DOHH2 (cell line): Measurements from ENCODE around the gene IGF2.

Experiments
- H3F3A ChIP-seq: fragments of 200-600 bp; sonication (generic), shearing (Covaris generic); 2 replicates; pipeline ENCODE4 v1.6.0; 2016; ENCODE audit warnings: antibody characterized with exemption, mild to moderate bottlenecking; ENCODE audit not compliant: control insufficient read depth, insufficient read depth
- H3K27ac ChIP-seq: fragments of 200-600 bp; sonication (generic); 2 replicates; pipeline ENCODE4 v1.5.1; 2014; ENCODE audit warnings: low read depth, mild to moderate bottlenecking, low read length, moderate library complexity
- H3K27me3 ChIP-seq: fragments of 200-600 bp; sonication (generic); 2 replicates; pipeline ENCODE4 v1.6.1; 2014; ENCODE audit warnings: mild to moderate bottlenecking, low read length, mixed read lengths; ENCODE audit not compliant: control insufficient read depth
- H3K36me3 ChIP-seq: fragments of 200-600 bp; sonication (generic); 2 replicates; pipeline ENCODE4 v1.6.1; 2014; ENCODE audit warnings: mild to moderate bottlenecking, low read length, moderate library complexity, mixed read lengths; ENCODE audit not compliant: control insufficient read depth
- H3K4me1 ChIP-seq: fragments of 200-600 bp; sonication (generic); 2 replicates; pipeline ENCODE4 v1.6.1; 2014; ENCODE audit warnings: mild to moderate bottlenecking, low read length, mixed read lengths; ENCODE audit not compliant: control insufficient read depth
- H3K4me2 ChIP-seq: fragments of 200-600 bp; sonication (generic); 2 replicates; pipeline ENCODE4 v1.6.0; 2014; ENCODE audit warnings: mild to moderate bottlenecking, low read length, moderate library complexity
- H3K4me3 ChIP-seq: fragments of 200-600 bp; sonication (generic); 2 replicates; pipeline ENCODE4 v1.5.1; 2014; ENCODE audit warnings: mild to moderate bottlenecking, low read length, mixed read lengths
- H3K79me2 ChIP-seq: fragments of 200-600 bp; sonication (generic); 2 replicates; pipeline ENCODE4 v1.6.1; 2014; ENCODE audit warnings: mild to moderate bottlenecking, low read length, mixed read lengths; ENCODE audit not compliant: control insufficient read depth
- H3K9me2 ChIP-seq: fragments of 200-600 bp; sonication (generic); replicated peaks from 2 replicates; pipeline ENCODE4 v1.6.1; 2014; ENCODE audit warnings: mild to moderate bottlenecking, low read length, mixed read lengths; ENCODE audit not compliant: control insufficient read depth
- H3K9me3 ChIP-seq: fragments of 200-600 bp; sonication (generic); 2 replicates; pipeline ENCODE4 v1.6.1; 2014; ENCODE audit warnings: antibody characterized with exemption, low read length, mixed read lengths; ENCODE audit not compliant: control insufficient read depth, insufficient read depth
- H4K20me1 ChIP-seq: fragments of 200-600 bp; sonication (generic); 2 replicates; pipeline ENCODE4 v1.6.0; 2014; ENCODE audit warnings: low read depth, mild to moderate bottlenecking, antibody characterized with exemption, low read length, moderate library complexity; ENCODE audit not compliant: control insufficient read depth, insufficient read depth
- CTCF ChIP-seq: fragments of 200-600 bp; sonication (generic); IDR thresholded peaks from one replicate; pipeline ENCODE4 v1.5.1; 2014; ENCODE audit warnings: antibody characterized with exemption, mild to moderate bottlenecking, low read depth, low read length; ENCODE audit not compliant: poor library complexity, severe bottlenecking
- EZH2phosphoT487 ChIP-seq: fragments of 200-600 bp; sonication (generic); IDR thresholded peaks from 2 replicates; pipeline ENCODE4 v1.6.1; 2017; ENCODE audit warnings: borderline replicate concordance, mild to moderate bottlenecking, antibody characterized with exemption, low read length, moderate library complexity, mixed read lengths

Gene IGF2

GRCh38 chr11:2130881-2131352, 8.3 kb downstream of the IGF2 start:
- no peaks in the 10 kb centered on the region for H3K9me3 ChIP-seq
- no peaks in the 10 kb centered on the region for H4K20me1 ChIP-seq
- H3K36me3 ChIP-seq = no peaks in the 10 kb centered on the region
- H3K9me2 ChIP-seq = no peaks in the 10 kb centered on the region
- no peaks in the 10 kb centered on the region for H3K79me2 ChIP-seq
- no peaks in the 10 kb centered on the region for H3K4me1 ChIP-seq
- no peak overlapping the region for H3K4me2 ChIP-seq
- TF ChIP-seq CTCF (no peak), EZH2phosphoT487 (no peak)
- no peaks in the 10 kb centered on the region for H3K27me3 ChIP-seq
- no peaks in the 10 kb centered on the region for H3F3A ChIP-seq
- H3K27ac ChIP-seq = no peak overlapping the region
- no peak overlapping the region for H3K4me3 ChIP-seq

- H3K27ac ChIP-seq = no peak overlapping the region
- no peaks in the 10 kb centered on the region for H3K9me2 ChIP-seq
- no peak overlapping the region for H3K4me2 ChIP-seq
- no peaks in the 10 kb centered on the region for H3K79me2 ChIP-seq
- H4K20me1 ChIP-seq = no peaks in the 10 kb centered on the region
- no peaks in the 10 kb centered on the region for H3F3A ChIP-seq
- no peak overlapping the region for H3K4me3 ChIP-seq
- no peaks in the 10 kb centered on the region for H3K27me3 ChIP-seq
- H3K9me3 ChIP-seq = no peaks in the 10 kb centered on the region
- no peak for TF ChIP-seq EZH2phosphoT487
- TF ChIP-seq CTCF = no peak
- no peaks in the 10 kb centered on the region for H3K4me1 ChIP-seq
- H3K36me3 ChIP-seq = no peaks in the 10 kb centered on the region
Measured at GRCh38 chr11:2129699-2130366, 9.4 kb downstream of the IGF2 start.

GRCh38 chr11:2129308-2129698, 9.9 kb downstream of the IGF2 start:
- Histone ChIP-seq H3K27me3 (no peaks in the 10 kb centered on the region), H3K79me2 (no peaks in the 10 kb centered on the region), H3K36me3 (no peaks in the 10 kb centered on the region), H4K20me1 (no peaks in the 10 kb centered on the region), H3K27ac (no peak overlapping the region), H3F3A (no peaks in the 10 kb centered on the region), H3K4me1 (no peaks in the 10 kb centered on the region), H3K9me2 (no peaks in the 10 kb centered on the region), H3K9me3 (no peaks in the 10 kb centered on the region), H3K4me3 (no peak overlapping the region), H3K4me2 (no peak overlapping the region)
- TF ChIP-seq EZH2phosphoT487 = no peak
- TF ChIP-seq CTCF = no peak
